Hippocampal formation (tissue), 2 donors: Measurements from ENCODE around the gene IKZF3.

Source experiments
- DNase-seq, 2 donors: peaks; one replicate each; lab custom pipeline; 2025; lab: John Stamatoyannopoulos, UW

The IKZF3 gene

DNA sequence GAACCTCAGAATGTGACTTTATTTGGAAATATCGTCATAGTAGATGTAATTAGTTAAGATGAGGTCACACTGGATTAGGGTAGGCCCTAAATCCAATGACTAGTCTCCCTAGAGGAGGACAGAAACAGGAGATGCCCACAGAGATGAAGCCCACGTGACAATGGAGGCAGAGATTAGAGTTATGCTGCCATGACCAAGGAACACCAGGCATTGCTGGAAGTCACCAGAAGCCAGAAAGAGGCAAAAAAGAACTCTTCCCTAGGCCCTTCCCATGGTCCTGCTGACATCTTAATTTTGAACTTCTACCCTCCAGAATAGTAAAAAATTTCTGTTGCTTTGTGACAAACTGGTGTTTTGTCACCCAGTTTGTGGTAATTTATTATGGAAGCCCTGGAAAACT is 49.6 kb downstream of the IKZF3 start:
- no peak for DNase-seq

DNA sequence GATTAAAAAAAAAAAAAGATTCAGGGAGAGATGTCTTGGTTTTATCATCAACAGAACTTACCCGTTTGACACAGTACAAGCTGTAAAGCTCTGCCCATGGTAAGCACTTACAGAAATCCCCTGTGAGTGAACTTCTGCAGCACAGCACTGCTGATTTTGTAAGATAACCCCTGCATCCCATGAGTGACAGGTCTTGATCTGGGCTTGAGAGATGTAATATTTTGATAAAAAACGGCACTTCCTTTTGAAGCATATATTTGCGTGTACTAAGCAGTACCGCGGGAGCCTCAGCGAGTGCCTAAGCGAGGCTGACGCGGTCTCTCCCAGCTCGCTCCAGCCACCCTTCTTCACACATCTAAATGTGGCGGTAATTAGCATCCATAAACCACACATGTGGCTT is 50.5 kb downstream of the IKZF3 start:
- DNase-seq = no peak

DNA sequence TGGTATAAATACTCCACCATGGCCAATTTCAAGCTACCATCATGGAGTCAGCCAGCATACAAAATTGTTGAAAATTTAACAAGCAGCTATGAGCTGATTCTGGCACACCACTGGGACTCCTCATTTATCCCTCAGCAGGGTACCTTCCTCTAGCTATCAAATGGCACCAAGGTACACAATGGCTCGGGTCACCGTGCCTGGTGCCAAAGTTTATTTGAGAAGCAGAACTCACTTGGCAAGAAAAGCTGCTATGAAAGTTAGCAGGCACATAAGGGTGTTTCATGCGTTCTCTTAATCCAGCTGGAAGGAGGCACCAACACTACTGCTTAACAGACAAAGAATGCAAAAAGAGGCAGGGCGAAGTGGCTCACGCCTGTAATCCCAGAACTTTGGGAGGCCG is 51.6 kb downstream of the IKZF3 start:
- DNase-seq = no peak

DNA sequence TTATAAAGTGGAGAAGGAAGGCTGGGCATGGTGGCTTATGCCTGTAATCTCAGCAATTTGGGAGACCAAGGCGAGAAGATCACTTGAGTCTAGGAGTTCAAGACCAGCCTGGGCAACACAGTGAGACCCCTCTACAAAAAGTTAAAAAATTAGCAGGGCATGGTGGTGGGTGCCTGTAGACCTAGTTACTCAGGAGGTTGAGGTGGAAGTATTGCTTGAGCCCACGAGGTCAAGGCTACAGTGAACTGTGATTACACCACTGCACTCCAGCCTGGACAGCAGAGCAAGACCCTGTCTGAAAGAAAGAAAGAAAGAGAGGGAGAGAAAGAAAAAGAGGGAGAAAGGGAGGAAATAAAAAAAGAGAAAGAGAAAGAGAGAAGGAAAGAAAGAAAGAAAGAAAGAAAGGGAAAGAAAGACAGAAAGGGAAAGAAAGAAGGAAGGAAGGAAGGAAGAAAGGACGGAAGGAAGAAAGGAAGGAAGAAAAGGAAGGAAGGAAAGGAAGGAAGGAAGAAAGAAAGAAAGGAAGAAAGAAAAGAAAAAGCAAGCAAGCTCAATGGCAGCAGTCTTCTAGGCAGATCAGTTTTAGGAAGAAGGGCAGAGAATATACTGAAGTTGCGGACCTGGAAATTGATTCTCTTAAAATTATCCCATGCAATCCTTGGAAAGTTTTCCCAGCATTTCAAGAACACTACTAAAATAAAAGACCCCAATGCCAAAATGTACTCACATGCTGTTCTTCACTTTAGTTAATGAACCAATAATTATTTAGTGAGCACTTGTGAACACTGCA is 53.0 kb downstream of the IKZF3 start:
- DNase-seq = no peak

DNA sequence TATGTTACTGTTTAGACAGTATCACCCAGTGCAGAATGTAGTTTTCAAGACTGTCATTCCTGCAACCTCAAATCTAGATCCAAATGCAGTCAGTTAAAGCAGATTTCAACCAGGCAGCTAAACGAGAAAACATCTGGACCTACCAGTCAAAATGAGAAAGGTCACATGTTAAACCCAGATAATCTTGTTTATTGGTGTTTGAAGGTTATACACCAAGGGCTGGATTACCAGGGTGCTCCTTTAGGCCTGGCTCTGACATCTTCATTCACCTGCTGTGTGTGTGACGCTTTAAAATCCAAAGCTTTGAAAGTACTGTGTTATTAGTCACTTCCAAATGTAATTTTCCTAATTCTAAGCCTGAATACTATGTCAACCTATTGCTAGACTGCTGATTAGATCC is 54.9 kb downstream of the IKZF3 start:
- no peak for DNase-seq

DNA sequence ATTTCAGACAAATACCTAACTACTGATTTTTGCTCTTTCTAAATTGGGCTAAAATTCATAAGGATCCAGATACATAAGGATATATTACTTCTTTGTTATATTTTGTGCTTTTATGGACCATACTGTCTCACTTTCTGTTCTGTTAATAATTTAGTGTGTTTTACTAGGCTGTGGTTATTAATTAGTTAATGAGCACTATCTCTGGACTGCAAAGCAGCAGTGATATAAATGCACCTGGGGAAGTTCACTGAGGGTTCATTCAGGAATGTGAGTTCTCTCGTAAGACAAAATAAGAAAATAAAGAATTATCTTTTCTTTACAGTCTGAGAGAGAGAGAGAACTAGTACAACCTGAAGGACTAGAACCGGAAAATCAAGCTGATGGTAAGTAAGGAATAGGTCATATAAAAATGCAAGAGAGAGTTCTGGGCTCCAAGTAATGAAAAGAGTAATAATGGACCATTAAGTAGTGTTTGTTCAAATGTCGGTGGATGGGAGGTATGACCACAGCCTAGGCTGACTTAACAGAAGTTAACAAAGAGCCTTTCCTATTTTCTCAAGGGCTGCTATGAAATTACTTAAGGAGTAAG is 55.6 kb downstream of the IKZF3 start:
- no peak for DNase-seq

DNA sequence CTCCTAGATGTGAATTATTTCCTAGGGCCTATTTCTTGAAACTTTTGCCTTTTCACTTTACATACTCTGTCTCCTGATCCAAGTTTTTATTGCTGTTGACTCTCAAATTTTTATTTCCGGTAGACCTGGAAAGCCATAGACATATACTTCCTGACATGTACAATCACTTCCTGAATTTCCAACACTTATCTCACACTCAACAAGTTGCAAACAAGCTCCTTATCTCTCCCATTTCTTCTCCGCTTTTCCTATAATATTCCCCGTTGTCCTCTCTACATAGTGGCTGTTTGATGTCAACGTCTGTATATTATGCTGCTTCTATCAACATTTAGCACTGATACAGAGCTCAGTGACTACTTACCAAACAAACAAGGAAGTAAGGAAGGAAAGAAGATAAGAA is 59.3 kb downstream of the IKZF3 start:
- no peak for DNase-seq

DNA sequence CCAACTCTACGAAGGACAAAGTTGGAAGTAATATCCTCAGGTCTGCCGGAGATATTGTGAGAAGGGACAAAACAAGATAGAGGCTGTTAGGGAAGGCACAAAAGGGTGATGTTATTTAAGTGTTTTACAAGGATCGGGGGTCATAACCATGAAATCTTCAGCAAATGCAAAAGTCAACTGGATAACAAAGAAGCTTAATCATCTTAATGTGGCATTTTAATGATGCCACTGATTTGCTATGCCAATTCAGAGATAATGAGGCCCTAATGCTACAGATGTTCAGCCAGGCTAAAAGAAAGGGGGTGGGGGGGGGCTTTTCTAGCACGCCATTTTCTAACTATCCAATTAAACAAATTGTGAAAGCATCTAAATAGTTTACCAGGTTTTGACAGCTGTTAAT is 63.1 kb downstream of the IKZF3 start:
- DNase-seq = no peak

DNA sequence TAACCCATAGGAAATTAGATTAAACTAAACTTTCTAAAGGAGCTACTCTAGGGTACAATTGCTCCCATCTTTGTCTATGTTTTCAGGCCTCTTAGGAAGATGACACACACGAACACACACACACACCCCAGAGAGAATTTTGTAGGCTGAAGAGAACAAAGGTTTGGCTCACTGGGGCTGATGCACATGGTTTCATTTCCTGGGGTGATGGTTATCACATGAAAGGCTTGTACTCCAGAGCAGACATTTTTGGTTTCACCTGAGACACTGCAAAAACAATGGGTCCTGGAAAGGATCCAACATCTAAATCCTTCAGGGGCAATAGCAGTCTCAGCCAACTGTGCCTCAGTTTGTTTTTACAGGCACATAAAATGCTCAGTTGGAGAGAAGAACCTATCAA is 63.6 kb downstream of the IKZF3 start:
- no peak for DNase-seq

DNA sequence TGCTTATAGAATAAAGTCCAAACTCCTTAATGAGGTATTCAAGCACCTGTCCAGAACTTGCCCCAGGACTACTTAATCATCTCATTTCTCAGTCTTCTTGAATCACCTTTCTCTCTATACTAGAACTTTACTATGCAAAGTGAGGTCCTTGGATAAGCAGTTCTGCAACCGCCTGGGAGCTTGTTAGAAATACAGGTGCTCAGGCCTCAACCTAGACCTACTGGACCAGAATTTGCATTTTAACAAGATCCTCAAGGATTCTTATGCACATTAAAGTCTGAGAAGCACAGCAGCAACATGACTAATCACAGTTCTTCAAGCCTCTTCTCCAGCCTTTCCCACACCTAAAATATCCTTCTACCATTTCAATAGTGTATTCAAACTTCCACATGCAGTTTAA is 64.7 kb downstream of the IKZF3 start:
- DNase-seq = no peak

DNA sequence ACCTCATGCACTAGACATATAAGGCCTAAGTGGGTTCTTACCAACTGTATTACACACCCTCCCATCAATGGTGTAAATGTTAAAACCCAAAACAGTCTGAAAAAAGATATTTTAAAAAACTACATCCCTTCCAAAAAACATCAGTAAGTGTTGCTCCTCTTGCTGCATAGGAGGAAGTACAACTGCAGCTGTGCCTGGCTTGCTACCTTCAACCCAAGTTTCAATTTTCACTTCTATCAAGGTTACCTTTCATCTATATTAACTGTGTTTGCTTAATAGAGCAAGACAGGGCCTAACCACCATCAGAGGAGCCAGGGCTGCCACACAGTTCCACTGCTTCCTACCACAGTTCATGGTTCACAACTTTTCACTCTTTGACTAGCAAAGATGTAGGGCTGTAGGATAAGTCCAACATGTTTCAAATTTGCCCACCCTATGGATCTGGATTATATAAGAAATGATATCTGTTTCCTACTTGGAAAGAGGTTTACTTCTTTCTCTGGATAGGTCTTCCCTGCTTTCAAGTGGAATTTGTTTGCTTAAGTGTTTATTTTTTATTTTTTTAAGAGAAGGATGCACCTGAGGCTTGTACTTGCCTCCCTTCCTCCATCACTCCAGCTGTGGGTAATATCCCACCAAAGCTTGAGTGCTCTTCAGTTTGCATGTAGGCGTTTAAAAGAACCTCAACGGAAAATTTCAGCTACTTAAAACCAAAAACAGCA is 69.7 kb downstream of the IKZF3 start:
- DNase-seq = no peak

DNA sequence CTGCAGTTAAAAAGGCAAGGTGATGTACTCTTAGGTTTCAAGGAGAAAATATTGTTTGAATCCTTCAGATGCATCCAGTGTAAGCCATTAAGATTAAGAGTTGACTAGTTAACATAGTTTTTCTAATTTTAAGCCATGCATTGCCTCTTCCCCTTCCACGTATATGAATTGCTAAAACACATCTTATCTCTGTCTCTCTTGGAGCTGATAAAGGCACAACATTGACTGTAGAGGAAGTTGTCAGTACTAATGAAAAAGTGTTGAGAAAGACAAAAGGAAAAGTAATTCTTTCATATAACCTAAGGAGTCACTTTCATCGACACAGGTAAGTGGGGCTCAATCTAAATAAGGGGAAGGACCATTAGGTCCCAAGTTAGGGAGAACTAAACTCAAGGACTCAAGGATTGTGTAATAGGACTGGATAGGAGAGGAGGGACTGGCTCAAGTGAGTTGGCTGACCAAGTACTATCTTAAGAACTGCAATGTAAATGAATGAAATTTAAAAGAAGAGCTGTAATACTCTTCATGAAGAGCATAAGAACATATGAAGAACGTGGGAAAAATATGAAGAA is 70.7 kb downstream of the IKZF3 start:
- no peak for DNase-seq

DNA sequence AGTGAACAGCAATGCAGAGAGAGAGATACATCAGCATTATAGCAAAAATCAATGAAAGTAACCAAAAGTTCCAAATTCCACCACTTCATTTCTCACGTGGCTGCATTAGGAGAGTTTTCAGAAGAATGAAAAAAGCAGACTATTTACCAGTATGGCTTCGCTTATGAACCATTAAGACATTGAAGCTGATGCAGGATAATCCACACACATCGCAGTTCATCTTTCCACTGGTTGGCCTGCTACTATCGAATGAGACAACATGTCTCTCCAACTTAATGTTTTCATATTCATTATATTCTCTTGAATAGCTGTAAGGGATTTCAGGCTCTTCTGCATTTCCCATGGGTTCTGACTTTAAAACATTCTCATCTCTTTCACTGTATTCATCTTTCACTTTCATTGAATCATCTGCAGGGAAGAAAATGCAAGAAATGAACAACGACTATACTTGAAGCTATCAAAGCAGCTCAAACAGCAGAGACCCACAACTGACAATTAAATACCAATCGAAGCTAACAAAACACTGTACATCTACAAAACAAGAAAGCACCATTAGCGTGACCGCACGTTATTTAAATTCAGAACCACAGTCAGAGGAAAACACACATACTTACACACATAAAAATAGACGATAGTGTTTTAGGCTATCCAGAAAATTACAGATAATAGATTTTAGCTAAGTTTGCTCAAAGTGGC is 71.4 kb downstream of the IKZF3 start:
- no peak for DNase-seq

DNA sequence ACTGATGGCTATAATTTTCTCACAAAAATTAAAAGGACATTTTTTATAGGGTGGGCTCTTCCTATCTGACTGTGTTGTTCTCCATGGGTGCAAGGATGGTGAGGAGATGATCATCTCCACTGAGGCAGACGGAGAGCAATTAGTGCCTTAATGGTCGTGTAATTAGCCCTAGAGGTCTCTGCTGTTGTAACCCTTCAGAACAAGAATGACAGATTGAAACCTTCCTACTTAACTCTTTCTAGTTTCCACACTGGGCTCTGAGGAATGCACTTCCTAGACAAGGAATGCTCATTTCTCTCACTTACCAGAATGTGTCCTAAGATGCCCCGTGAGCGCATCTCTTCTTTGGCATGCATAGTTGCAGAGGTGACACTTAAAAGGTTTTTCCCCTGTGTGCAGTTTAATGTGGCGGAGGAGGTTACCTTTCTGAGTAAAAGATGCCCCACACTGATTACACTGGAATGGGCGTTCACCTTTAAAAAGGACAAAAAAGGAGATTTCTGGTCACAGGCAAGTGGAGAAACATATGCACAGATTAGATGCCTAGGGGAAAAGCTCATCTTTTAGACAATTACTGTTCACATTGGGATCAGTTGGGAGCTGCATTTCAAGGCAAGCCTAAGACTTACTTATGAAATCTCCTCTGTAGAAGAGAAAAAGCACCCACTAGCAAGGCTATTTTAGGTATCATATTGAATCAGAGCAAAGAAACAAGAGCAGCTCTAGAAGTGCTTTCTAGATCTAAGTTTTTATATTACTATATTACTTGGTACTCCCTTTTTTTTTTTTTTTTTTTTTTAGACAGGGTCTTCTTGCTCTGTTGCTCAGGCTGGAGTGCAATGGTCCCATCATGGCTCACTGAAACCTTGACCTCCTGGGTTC is 72.8 kb downstream of the IKZF3 start:
- DNase-seq = no peak

DNA sequence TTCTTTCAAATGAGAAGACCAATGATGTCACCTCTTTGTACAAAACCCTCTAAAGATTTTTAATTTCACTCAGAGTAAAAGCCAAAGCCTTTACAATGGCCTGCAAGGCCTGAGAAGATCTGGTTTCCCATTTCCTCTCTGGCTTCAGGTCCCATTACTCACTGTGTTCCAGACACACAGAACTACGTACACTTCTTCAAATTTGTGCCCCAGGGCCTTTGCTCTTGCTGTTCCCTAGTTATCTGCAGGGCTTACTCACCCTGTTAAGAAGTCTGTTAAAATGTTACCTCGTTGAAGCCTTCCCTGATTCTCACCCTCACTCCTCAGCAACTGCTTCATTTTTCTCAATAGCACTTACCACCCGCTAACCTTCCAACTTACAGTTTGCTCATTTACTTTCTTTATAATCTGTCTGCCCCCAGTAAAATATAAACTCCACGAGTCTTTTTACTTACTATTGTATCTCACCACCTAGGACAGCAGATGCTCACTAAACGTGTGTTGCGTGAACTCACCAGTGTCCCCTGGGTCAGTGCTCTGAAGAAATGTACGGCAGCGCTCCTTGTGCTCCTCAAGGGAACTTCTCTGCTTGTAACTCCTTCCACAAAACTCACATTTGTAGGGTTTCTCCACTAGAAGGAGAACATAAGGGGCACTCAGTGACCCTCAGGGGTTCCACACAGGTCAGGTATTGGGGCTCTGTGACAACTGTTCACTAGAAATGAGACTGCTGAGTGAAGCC is 76.2 kb downstream of the IKZF3 start:
- DNase-seq = no peak

DNA sequence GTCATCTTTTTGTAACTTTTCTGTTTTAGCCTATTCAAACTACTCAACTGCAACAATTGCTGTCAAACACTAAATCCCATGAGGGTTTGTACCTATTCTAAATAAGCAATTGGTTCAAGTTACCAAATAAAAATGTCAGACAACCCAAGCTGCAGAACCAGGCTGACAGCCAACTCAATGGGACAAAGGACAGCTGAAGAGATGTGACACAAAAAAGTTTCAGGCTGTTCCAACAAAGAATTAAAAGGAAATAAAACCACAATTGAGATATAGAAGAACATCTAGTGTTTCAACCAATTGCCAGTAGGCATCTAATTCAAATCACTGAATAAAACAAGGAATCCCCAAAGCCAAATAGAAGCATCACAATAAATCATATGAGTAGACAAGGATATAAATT is 77.1 kb downstream of the IKZF3 start:
- DNase-seq = no peak

DNA sequence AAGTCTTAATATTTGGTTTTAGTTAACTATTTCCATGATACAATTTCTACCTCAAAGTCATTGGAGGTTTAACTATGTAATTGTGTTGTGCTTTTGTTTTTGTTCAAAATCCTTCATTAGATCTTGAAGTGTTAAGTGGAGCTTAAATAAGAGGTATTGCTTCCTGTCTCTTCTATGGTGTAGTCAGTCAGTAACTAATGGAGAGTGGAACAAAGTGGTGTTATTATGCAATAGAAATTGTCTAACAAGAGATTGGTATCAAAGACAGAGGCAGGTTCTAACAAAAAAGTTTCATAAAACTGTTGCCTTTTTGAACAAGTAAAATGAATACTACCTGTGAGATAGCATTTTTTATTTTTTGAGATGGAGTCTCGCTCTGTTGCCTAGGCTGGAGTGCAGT is 81.1 kb downstream of the IKZF3 start:
- no peak for DNase-seq

DNA sequence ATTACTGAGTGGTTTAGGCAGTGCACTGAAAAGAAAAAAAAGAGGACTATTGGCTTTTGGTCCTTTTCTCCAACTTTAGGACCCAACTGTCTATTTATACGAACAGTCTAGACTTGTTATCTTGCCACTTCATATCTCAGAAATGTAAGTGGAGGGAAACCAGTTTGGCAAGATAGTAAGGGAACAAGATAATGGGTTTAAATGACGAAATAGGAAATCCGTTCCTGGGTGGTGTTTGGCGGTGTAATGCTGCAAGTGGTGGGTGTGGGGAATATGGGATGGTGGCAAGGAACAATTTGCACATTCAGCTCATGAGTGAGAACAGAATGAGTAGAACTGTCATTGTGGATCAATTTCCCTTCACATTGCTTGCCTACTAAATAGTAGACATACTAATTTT is 81.6 kb downstream of the IKZF3 start:
- no peak for DNase-seq

DNA sequence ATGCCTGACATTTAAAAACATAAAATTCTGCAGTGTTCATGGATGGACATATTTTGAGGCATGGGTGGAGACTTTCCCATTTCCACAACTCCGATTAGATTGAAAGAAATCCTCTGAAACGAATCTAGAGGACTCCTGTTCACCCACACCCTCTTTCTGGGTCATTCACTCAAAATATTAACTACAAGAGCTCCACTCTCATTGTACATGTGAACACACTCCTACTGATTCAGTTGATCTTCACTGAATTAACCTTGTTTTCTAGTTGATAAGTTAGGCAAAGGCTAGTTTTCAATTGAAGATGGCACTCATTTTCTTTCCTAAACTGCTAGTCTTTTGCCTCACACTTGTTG is 82.3 kb downstream of the IKZF3 start:
- no peak for DNase-seq

DNA sequence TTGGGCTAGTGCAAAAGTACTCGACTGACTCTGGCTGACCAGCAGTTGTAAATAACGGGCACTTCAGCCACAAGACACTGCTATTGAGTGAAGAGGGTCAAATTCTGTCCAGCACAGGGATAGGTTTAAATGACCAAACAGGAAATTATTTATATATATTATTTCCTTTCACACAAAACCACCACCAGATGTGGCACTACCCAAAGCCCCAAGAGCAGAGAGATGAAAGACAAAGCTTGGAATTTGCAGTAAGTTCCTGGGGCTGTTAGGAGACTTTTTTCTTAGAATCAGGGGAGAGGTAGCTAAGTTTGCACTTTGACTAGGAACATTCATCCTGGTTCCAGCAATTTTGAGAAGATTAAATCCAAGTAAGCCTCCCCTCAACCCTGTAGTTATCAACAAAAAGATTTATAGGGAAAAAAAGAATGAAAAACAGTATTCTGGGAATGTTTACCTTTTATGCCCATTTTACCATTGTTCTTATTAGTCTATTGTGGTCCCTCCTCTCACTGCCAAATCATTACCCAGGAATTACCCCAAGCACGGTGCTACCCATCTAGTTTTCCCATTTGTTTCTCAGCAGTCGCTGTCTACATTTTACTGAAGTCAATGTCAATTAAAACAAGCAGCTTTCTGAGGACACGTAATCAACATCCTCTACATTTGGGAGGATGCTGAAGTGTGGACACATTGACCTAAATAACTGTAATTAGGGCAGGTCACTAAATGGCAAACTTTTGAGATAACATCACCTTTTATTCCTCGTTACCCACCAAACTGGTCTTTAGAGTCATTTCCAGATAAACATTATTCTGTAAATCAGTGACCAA is 82.9 kb downstream of the IKZF3 start:
- no peak for DNase-seq
